ENCODE measurements around the gene PRKG2.

Gene PRKG2

GRCh38 chr4:81245218-81246009 is 30.4 kb upstream of the PRKG2 start:
- Histone ChIP-seq H3K4me3 (ENCODE audit: low read depth, low read length) (no peak overlapping the region), H3K79me2 (no peaks in the 10 kb centered on the region), H2AFZ (no peak overlapping the region), H3K4me1 (no peaks in the 10 kb centered on the region), H3K27me3 (ENCODE audit: control insufficient read depth, insufficient read depth, low read length) (no peaks in the 10 kb centered on the region), H3K9ac (no peak overlapping the region), H3K4me2 (ENCODE audit: low read length) (no peak overlapping the region), H3K36me3 (ENCODE audit: control insufficient read depth, insufficient read depth, low read length) (no peaks in the 10 kb centered on the region), H3K9me3 (ENCODE audit: control insufficient read depth, low read length) (no peaks in the 10 kb centered on the region), H3K27ac (no peak overlapping the region)
- TF ChIP-seq, protein P1, sequence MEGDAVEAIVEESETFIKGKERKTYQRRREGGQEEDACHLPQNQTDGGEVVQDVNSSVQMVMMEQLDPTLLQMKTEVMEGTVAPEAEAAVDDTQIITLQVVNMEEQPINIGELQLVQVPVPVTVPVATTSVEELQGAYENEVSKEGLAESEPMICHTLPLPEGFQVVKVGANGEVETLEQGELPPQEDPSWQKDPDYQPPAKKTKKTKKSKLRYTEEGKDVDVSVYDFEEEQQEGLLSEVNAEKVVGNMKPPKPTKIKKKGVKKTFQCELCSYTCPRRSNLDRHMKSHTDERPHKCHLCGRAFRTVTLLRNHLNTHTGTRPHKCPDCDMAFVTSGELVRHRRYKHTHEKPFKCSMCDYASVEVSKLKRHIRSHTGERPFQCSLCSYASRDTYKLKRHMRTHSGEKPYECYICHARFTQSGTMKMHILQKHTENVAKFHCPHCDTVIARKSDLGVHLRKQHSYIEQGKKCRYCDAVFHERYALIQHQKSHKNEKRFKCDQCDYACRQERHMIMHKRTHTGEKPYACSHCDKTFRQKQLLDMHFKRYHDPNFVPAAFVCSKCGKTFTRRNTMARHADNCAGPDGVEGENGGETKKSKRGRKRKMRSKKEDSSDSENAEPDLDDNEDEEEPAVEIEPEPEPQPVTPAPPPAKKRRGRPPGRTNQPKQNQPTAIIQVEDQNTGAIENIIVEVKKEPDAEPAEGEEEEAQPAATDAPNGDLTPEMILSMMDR (IDR thresholded peaks at IDR 0.05): no peak

DNA sequence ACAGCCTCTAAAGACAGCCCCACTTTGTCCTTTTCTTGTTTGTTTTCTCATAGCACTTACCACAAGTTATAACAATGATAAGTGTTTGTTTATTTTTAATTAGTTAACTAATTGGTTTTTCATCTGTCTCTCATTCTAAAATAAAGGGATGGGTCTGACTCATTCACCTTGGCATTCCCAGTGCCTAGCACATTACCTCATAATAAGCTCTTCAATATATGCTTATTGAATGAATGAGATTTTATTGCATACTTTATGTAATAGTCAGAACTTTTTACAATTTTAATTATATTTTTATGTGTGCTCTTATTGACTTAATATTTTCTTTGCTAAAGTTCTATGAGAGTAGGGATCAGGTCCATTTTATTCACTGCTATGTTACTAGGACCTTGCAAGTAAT is 22.8 kb upstream of the PRKG2 start:
- H3K36me3 ChIP-seq (ENCODE audit: control insufficient read depth, insufficient read depth, low read length): no peaks in the 10 kb centered on the region
- H3K4me3 ChIP-seq (ENCODE audit: low read depth, low read length): no peak overlapping the region
- no peaks in the 10 kb centered on the region for H3K79me2 ChIP-seq
- H3K27me3 ChIP-seq (ENCODE audit: control insufficient read depth, insufficient read depth, low read length): no peaks in the 10 kb centered on the region
- no peak overlapping the region for H3K4me2 ChIP-seq (ENCODE audit: low read length)
- H3K4me1 ChIP-seq: no peaks in the 10 kb centered on the region
- TF ChIP-seq, protein P1 (IDR thresholded peaks at IDR 0.05): no peak
- no peak overlapping the region for H2AFZ ChIP-seq
- no peak overlapping the region for H3K9ac ChIP-seq
- no peaks in the 10 kb centered on the region for H3K9me3 ChIP-seq (ENCODE audit: control insufficient read depth, low read length)
- H3K27ac ChIP-seq: no peak overlapping the region

DNA sequence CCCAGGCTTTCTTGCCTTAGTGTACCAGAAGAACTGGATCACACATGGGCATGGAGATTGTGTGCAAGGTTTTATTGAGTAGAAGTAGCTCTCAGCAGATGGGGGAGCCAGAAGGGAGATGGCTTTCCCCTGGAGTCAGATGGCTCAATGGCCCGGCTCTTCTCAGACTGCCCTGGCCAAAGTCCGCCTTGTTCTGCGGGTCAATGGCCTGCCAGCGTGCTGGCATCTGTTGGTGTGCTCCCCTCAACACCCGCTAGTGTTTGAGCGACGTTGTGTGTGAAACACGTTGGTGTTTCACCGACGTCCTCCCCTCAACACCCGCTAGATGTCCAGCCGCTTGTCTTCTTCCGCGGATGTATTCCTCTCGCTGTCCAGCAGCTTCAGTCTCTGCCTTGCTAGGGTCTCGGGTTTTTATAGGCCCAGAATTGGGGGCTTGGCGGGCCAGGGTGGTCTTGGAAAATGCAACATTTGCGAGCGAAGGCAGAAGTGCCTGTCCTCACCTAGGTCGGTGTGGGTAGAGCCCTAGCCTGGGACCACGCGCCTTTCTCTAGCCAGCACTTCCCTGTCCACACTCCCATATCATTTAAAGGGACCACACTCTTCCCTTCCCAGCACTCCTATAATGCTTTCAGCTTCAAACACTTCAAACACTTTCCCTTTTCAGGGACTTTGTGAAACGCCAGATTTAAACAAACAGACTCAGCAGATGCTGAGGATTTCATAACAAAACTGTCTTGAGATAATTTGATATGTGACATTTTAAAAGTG is 21.1 kb upstream of the PRKG2 start:
- Histone ChIP-seq H3K27me3 (ENCODE audit: control insufficient read depth, insufficient read depth, low read length) (no peaks in the 10 kb centered on the region), H3K79me2 (no peaks in the 10 kb centered on the region), H3K4me3 (ENCODE audit: low read depth, low read length) (no peak overlapping the region), H3K4me2 (ENCODE audit: low read length) (no peak overlapping the region), H3K27ac (no peak overlapping the region), H3K36me3 (ENCODE audit: control insufficient read depth, insufficient read depth, low read length) (no peaks in the 10 kb centered on the region), H3K9me3 (ENCODE audit: control insufficient read depth, low read length) (no peaks in the 10 kb centered on the region), H3K9ac (no peak overlapping the region), H2AFZ (no peak overlapping the region), H3K4me1 (no peaks in the 10 kb centered on the region)
- TF ChIP-seq, protein P1 (IDR thresholded peaks at IDR 0.05): no peak

GRCh38 chr4:81227968-81228367 is 12.9 kb upstream of the PRKG2 start:
- Histone ChIP-seq H3K4me2 (ENCODE audit: low read length) (no peak overlapping the region), H3K27me3 (ENCODE audit: control insufficient read depth, insufficient read depth, low read length) (no peaks in the 10 kb centered on the region), H3K9ac (no peak overlapping the region), H3K4me1 (no peaks in the 10 kb centered on the region), H3K4me3 (ENCODE audit: low read depth, low read length) (no peak overlapping the region), H2AFZ (no peak overlapping the region), H3K9me3 (ENCODE audit: control insufficient read depth, low read length) (no peaks in the 10 kb centered on the region), H3K36me3 (ENCODE audit: control insufficient read depth, insufficient read depth, low read length) (no peaks in the 10 kb centered on the region), H3K27ac (no peak overlapping the region), H3K79me2 (no peaks in the 10 kb centered on the region)
- TF ChIP-seq, protein P1 (IDR thresholded peaks at IDR 0.05): no peak
